Umbilical cord (tissue), 2 donors: Measurements from ENCODE around the gene MDK. TPM values are rescaled to one million over a fixed set of nuclear protein-coding genes. Genes with fewer than 3 reads are reported as not detected.

Experiments used
- DNase-seq: peaks from one replicate; pipeline ENCODE4 v3.0.0-alpha.2; 2015; ENCODE audit warnings: low spot score
- total RNA-seq: library from RNA; depleted of rRNA; stranded (reverse); fragments of >200 nt; gene quantifications from one replicate; pipeline ENCODE4 v1.2.3, GENCODE V29; 2014; ENCODE audit warnings: low replicate concordance; ENCODE audit not compliant: insufficient read depth

Gene MDK
- total RNA-seq, 1 donor from 2014 or later: 78.0 TPM

DNA sequence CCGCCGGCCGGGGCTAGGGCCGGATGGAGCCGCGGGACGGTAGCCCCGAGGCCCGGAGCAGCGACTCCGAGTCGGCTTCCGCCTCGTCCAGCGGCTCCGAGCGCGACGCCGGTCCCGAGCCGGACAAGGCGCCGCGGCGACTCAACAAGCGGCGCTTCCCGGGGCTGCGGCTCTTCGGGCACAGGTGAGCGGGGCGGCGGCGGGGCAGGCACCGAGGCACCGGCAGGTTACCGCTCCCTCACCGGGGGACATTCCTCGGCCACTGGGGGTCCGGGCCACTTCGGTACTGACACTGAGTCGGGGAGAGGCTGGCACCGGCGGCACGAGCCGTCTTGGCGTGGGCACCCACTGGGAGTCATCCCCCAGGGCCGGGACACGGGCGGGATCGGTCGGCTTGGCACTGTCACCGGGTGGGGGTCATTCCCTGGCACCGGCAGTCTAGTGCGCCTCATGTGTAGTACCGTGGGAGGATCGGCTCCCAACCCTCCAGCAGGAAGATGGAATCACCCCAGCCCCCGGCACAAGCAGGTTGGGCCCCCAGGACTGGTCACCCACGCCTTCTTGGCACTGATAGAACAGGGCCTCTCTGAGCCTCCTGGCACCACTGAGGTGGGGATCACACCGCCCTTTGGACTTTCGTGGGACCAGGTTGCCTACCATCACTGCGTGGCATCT lies 33.7 kb upstream of the MDK start:
- DNase-seq: no peak

- DNase-seq: no peak
These were observed 32.7 kb upstream of the MDK start for GRCh38 chr11:46348566-46349401.

DNA sequence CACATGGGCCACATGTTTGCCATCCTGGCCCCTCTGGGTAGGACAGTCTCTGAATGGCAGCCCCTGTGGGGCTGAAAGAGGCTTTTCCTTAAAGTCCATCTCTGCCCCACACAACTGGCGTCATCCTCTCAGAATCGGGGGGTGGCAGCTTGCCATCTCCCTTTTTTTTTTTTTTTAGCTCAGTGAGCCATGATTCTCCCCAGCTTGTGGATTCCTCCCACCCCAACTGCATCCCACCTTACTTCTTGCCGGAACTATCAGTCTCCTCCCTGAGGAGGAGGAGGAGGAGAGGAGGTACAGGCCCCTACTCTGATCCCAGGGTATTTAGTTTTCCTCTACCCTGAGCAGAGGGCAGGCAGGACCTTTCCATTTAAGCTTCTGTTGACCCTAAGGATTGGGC lies 30.8 kb upstream of the MDK start:
- DNase-seq: no peak

- DNase-seq: no peak
These were observed 30.3 kb upstream of the MDK start for GRCh38 chr11:46351148-46351547.

- no peak for DNase-seq
These were observed 29.9 kb upstream of the MDK start for GRCh38 chr11:46351606-46352005.

DNA sequence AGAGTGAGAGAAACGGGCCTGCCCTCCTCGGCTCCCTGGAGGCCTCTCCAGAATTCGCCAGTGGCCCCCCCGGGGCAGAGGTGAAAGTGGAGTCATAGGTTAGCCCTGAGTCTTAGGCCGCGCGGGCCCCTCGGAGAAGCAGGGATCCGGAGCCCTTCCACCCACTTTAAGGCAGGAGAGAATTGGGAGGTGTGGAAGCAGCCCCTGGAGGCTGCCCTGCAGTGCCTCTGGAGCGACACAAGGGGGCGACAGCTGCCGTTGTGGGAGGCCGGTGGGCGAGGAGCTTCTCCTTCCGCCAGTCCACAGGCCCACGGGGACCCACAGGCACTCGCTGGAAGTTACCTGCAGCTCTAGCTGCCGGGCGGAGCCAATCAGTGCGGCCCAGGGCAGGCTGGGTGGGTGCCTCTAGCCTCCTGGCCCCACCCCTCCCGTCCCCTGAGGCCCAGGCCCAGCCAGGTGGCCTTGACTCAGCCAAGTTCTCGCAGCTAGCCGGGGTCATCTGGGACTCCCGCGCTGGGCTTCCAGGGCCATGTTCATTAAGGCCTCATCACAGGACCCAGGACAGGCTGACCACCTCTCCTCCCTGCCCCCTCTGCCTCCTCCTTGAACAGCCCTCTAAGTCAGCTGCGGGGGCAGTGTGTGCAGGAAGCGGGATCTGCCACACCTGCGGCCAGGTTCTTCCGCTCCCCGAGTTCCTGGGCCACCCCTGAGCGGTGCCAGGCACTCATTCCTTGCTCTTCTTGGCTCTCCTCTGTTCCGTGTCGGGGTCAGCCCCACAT lies 29.2 kb upstream of the MDK start:
- no peak for DNase-seq

GRCh38 chr11:46353698-46354097 lies 27.8 kb upstream of the MDK start:
- peak; percentile 85 for DNase-seq

- peak; percentile 69 for DNase-seq
These were observed 24.5 kb upstream of the MDK start for GRCh38 chr11:46356924-46357482.

DNA sequence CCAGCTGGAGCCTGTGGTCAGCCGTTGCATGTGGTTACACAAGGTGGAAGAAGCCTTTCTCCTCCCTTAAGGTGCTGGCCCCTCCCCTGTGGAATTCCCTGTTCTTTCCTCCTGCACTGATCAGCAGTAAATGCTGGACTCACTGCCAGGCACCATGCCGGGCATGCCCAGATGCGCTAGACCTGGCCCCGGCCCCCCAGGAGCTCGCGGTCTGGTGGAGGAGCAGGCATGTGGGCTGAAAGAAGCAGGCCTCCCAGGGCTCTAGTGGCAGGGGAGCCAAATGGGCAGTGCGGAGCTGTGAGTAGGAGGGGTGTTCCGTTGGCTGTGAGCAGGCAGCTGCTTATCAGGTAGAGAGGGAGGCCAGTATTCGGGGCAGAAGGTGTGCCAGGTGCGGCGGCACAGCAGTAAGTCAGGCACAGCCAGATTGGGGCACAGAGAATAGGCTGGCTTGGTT lies 24.0 kb upstream of the MDK start:
- DNase-seq: no peak

DNA sequence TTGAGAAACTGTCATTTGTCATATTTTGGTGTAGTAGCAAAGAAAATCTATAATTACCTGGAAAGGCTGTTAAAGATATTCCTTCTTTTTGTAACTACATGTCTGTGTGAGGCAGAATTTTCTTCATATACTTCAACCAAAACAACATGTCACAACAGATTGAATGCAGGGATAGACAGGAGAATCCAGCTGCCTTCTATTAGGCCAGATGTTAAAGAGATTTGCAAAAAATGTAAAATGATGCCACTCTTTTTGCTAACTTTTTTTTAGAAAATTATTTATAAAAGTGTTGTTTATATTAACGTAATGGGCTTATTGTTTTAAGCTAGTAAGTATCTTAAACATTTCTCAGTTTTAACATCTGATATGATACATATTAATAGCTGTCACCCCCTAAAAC lies 21.5 kb upstream of the MDK start:
- no peak for DNase-seq

DNA sequence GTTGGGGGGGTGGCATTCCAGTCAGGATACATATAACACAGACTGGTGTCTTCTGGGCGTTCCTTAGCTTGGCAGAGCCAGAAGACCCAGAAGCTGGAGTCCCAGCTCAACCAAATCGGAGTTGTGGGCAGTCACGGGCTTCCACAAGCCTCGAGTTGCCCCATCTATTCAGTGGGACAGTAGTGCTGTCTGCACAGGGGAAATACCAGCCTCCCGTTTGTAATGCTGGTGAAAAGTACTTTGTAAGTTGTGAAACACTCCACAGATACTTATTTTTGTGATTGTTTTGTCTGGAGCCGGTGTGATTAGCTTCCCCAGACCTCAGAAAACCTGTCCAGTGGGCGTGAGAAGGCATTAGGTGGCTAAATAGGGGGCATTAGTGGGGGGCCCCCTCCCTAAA lies 20.6 kb upstream of the MDK start:
- no peak for DNase-seq

- DNase-seq: peak; percentile 73
These were observed 19.9 kb upstream of the MDK start for GRCh38 chr11:46361283-46362155.

DNA sequence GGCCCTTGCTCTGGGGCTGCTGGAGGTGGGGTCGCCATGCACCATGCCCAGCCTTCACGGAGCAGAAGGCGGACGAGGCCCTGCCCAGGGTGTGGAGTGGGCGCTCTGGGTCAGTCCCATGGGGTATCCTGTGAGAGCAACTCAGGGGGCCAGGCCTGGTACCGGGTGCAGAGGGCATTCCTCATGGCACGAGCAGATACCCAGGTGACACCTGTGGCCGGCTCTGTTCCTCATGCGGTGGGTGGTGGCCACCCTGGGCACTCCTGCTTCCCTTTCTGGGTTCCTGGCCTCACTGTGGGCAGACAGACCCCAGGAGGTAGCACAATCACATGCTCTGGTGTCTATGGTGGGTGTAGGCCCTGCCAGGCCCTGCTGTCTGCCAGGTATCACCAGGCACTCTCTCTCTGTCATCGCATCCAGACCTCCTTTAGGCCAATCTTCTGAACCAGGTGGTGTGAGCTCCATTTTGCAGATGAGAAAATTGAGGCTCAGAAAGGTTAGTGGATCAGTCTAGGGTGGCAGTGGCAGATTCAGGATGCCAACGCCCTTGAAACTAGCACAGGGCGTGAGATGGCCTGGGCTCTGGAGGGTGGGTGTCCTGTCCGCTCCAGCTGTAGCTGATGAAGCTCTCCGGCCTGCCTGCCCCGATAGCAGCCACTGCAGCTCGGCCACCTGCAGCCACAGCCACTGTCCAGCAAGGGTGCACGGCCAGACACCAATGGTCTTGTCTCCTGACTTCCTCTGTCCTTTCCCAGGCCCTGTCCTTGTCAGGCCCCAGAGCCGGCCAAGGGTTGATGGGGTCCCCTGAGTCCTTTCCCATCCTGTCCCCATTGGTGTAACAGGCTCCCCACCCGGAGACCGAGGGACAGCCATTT lies 19.1 kb upstream of the MDK start:
- DNase-seq: no peak

DNA sequence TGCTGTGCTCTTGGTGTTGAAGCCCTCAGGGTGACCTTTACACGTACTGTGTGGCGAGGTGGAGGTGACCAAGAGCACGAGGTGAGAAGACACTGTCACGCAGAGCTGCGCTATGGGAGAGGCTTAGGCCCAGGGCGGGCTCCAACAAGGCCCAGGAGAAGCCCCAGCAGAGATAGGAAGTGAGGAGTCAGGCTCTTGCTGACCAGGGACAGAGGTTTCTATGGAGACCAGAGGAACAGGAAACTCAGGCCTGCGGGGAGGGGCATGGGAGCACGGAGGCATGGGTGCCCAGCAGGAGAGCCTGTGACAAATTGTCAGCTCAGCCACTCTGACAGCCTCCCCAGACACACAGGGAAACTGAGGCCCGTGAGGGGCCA lies 18.4 kb upstream of the MDK start:
- DNase-seq: peak; percentile 64

DNA sequence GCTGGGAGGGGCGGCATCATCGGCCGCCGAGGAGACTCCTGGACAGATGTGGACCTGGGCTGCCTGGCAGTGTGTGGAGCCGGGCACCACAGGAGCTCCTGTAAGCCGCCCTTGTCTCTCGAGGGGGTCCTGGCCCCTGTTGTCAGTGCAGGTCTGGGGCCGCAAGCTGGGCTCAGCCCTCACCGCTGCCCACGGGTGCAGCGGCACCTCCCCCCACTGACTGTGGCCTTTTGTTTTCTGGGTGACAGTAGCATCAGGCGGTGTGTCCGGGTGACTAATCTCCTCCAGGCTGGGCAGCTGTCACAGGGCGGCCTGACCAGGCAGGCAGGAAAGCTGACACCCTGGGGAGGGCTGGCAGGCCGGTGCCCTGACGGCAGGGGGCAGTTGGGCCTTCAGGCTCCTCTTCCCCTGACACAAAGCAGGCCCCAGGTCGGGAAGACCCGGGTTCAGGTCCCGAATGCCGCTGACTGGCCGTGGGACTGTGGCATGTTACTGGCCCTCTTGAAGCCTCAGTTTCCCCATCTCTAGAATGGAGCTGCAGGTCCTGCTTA lies 17.9 kb upstream of the MDK start:
- DNase-seq: no peak

GRCh38 chr11:46364056-46364455 lies 17.4 kb upstream of the MDK start:
- no peak for DNase-seq

GRCh38 chr11:46364791-46365190 lies 16.7 kb upstream of the MDK start:
- DNase-seq: no peak

GRCh38 chr11:46366260-46366659 lies 15.2 kb upstream of the MDK start:
- no peak for DNase-seq

DNA sequence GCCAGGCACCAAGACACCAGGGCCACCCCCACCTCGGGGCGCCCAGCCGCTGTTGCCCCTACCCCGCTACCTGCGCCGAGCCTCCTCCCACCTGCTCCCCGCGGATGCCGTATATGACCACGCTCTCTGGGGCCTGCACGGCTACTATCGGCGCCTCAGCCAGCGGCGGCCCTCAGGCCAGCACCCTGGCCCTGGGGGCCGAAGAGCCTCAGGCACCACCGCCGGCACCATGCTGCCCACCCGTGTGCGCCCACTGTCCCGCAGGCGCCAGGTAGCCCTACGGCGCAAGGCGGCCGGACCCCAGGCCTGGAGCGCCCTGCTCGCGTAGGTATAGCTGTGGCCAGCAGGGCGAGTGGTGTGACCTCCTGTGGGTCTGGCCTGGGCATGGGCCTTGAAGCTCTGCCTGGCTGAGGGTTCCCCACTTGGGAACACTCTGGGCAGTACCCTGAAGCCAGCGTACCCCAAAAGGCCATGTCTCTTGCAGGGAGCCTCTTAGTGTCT lies 14.8 kb upstream of the MDK start:
- no peak for DNase-seq
